Gastrocnemius medialis (tissue), 4 donors: ENCODE data around the gene DYSF.

ENCODE experiments used
- POLR2A ChIP-seq, 2 donors: fragments of 450-650 bp; IDR thresholded peaks; one replicate each; pipeline ENCODE4 v1.6.1; 2017; ENCODE audit warnings: antibody characterized with exemption in 2 of 2, mild to moderate bottlenecking in 2 of 2, moderate library complexity in 2 of 2
- TF ChIP-seq, protein P1 (sequence below), 5 experiments: fragments of 450-650 bp in 3 of 5; fragments of 200-600 bp in 2 of 5; sonication (generic) in 2 of 5; IDR thresholded peaks in 4 of 5; conservative IDR thresholded peaks in 1 of 5; 1 replicate in 4 of 5; 2 replicates in 1 of 5; pipeline ENCODE4 v1.5.1; 2016 to 2019; ENCODE audit warnings: antibody characterized with exemption in 5 of 5, mild to moderate bottlenecking in 3 of 5, moderate library complexity in 3 of 5

DNA sequence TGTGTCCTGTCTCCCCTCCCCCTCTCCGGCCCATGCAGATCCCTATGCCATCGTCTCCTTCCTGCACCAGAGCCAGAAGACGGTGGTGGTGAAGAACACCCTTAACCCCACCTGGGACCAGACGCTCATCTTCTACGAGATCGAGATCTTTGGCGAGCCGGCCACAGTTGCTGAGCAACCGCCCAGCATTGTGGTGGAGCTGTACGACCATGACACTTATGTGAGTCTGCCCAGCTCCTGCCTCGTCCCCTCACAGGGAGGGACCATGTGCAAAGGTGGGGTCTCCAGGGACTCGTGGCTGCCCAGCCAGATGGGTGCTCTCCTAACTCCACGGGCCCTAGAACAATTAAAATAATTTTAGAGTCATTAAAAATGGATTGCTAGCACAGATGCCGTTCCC lies 145.2 kb downstream of the DYSF start:
- TF ChIP-seq, protein P1, sequence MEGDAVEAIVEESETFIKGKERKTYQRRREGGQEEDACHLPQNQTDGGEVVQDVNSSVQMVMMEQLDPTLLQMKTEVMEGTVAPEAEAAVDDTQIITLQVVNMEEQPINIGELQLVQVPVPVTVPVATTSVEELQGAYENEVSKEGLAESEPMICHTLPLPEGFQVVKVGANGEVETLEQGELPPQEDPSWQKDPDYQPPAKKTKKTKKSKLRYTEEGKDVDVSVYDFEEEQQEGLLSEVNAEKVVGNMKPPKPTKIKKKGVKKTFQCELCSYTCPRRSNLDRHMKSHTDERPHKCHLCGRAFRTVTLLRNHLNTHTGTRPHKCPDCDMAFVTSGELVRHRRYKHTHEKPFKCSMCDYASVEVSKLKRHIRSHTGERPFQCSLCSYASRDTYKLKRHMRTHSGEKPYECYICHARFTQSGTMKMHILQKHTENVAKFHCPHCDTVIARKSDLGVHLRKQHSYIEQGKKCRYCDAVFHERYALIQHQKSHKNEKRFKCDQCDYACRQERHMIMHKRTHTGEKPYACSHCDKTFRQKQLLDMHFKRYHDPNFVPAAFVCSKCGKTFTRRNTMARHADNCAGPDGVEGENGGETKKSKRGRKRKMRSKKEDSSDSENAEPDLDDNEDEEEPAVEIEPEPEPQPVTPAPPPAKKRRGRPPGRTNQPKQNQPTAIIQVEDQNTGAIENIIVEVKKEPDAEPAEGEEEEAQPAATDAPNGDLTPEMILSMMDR (IDR thresholded peaks at IDR 0.05 in 4 of 5, conservative IDR thresholded peaks at IDR 0.05 in 1 of 5), result no peak
- no peak for TF ChIP-seq POLR2A (IDR thresholded peaks at IDR 0.05)
